Pancreas (tissue), 10 donors: Measurements from ENCODE around the gene BFSP2. TPM values are rescaled to one million over a fixed set of nuclear protein-coding genes. Genes with fewer than 3 reads are reported as not detected.

Experiments
- ATAC-seq, 4 donors: fragments of 200-7000 bp; cut with Tn5 transposase; one replicate each; pipeline versions ENCODE4 v1.8.0 to v1.9.1; 2020; ENCODE audit warnings: mild to moderate bottlenecking in 4 of 4, moderate library complexity in 4 of 4
- DNase-seq, 6 donors: peaks; one replicate each; pipeline ENCODE4 v3.0.0-alpha.2; 2020
- FAIRE-seq: peaks from 2 replicates; lab custom pipeline; 2012; peaks lifted over from hg19 to GRCh38; lab: Jason Lieb, UNC
- H3K27ac ChIP-seq, 4 donors: fragments of 200-600 bp; sonication (generic); 1 replicate in 3 of 4; 2 replicates in 1 of 4; pipeline versions ENCODE4 v1.5.0 to v1.8.0; 2020
- H3K27me3 ChIP-seq, 4 donors: fragments of 200-600 bp; one replicate each; pipeline ENCODE4 v1.8.0; 2021
- H3K36me3 ChIP-seq, 3 donors: fragments of 200-600 bp; sonication (generic) in 1 of 3; one replicate each; pipeline versions ENCODE4 v1.5.0 to v1.8.0; 2020 to 2021
- H3K4me1 ChIP-seq, 3 donors: fragments of 200-600 bp; one replicate each; pipeline ENCODE4 v1.8.0; 2021
- H3K4me3 ChIP-seq, 4 donors: fragments of 200-600 bp; sonication (generic) in 2 of 4; one replicate each; pipeline versions ENCODE4 v1.5.0 to v1.8.0; 2020 to 2021
- H3K9me3 ChIP-seq, 4 donors: fragments of 200-600 bp; one replicate each; pipeline ENCODE4 v1.8.0; 2021
- WGBS, 2 donors: extraction: QIAGEN DNeasy Blood & Tissue Kit; methylation state at CpG; one replicate each; pipeline ENCODE4 v1.1.7; 2013; 5-methylcytosine and 5-hydroxymethylcytosine counted together
- intact Hi-C, 3 donors: fragments of 100-400 bp; cut with DNase I; formaldehyde crosslinking; loops; one replicate each; pipeline versions ENCODE4 v1.11.1 to v1.14.2; 2022
- polyA plus RNA-seq, 2 donors: library from polyadenylated mRNA; stranded (reverse); fragments of 200-250 nt; gene quantifications; one replicate each; pipeline ENCODE4 v1.2.3, GENCODE V29; 2013
- total RNA-seq, 6 donors: library from RNA; stranded (reverse); fragmentation: NEBNext Ultra II Directional in 4 of 6; extraction: Animal tissue kit (Norgen Biotek cat#: 25700) in 4 of 6; gene quantifications; one replicate each; pipeline versions ENCODE4 v1.2.1 to v1.2.4, GENCODE V29; 2021 to 2023
- TF ChIP-seq, protein P1 (sequence below), 4 donors: fragments of 200-600 bp; sonication (generic) in 3 of 4; IDR thresholded peaks; one replicate each; pipeline versions ENCODE4 v1.5.0 to v1.8.0; 2021; ENCODE audit warnings: antibody characterized with exemption in 4 of 4
- donor health status: healthy with polysubstance abuse.
- donor health status: DM: no; HTN: no; CAD: no; lungs with moderate emphysema.
- donor health status: DM: no; HTN: no; CAD: no.
- donor health status: control.
- donor health status: control.
- donor health status: Bipolar disorder and iron deficiency.
- donor health status: DM: yes; HTN: yes; CAD: no.
- donor health status: DM: no; HTN: no; CAD: no.
- donor health status: DM: no; HTN: no; CAD: no.
- donor health status: DM: yes; HTN: yes; CAD: no.

The BFSP2 gene
- total and polyA plus RNA-seq, 8 donors: not detected

DNA sequence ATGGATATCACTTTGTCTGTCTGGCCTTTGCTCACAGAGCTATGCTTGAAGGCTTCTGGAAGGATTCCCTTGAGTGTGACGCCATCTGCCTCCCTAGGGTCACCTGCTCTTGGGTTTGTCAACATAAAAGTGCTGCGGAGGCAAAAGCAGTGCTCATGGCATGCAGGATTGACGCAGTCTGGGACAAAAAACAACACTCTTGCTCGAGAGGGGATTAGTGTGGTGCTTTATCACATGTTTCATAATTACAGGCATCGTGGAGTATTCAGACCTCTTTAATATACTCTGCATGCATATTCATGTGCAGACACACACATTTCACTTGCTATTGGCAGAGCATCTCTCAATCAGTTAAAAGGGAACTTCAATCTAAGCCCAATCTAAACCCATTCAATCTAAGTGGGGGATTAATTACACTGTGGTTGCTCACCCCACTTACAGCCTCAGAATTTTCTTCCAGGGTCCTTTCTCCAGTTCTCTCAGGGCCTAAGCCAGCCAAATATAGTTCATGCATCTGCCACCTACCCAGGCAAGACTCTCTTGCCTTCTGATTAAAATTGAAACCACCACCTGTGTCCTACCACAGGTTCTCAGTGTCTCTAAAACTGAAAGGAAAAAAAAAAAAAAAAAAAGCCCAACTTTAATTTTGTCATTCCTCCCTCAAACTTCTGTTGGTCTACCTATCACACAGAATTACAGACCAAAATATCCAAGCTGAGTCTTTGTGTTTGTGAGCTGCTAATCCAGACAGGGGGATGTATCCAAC, 75.6 kb downstream of the BFSP2 start:
- WGBS, 2 donors: 82 to 87% methylated on average over 5 of the region's 5 CpGs
- no peak for DNase-seq
- Histone ChIP-seq H3K27me3 (no peaks in the 10 kb centered on the region), H3K4me1 (peaks cover 0 to 5% (median 0%) of the 10 kb centered on the region in 3 donors), H3K4me3 (no peak overlapping the region), H3K9me3 (no peaks in the 10 kb centered on the region), H3K36me3 (no peaks in the 10 kb centered on the region), H3K27ac (no peak overlapping the region)
- intact Hi-C loops: no loop called here
- TF ChIP-seq, protein P1, sequence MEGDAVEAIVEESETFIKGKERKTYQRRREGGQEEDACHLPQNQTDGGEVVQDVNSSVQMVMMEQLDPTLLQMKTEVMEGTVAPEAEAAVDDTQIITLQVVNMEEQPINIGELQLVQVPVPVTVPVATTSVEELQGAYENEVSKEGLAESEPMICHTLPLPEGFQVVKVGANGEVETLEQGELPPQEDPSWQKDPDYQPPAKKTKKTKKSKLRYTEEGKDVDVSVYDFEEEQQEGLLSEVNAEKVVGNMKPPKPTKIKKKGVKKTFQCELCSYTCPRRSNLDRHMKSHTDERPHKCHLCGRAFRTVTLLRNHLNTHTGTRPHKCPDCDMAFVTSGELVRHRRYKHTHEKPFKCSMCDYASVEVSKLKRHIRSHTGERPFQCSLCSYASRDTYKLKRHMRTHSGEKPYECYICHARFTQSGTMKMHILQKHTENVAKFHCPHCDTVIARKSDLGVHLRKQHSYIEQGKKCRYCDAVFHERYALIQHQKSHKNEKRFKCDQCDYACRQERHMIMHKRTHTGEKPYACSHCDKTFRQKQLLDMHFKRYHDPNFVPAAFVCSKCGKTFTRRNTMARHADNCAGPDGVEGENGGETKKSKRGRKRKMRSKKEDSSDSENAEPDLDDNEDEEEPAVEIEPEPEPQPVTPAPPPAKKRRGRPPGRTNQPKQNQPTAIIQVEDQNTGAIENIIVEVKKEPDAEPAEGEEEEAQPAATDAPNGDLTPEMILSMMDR (IDR thresholded peaks at IDR 0.05): no peak
- peak in 2 of 4 donors; percentile 37 to 50 for ATAC-seq
- no peak for FAIRE-seq

GRCh38 chr3:133476971-133477375, 77.1 kb downstream of the BFSP2 start:
- Histone ChIP-seq H3K27ac (peak overlapping the region in 1 of 4 donors; percentile 18), H3K9me3 (no peaks in the 10 kb centered on the region), H3K36me3 (no peaks in the 10 kb centered on the region), H3K4me1 (peaks cover 0 to 5% (median 0%) of the 10 kb centered on the region in 3 donors), H3K27me3 (no peaks in the 10 kb centered on the region), H3K4me3 (no peak overlapping the region)
- DNase-seq (no peak), ATAC-seq (peak in 3 of 4 donors; percentile 9 to 28 (median 11)), FAIRE-seq (no peak)
- TF ChIP-seq, protein P1 (IDR thresholded peaks at IDR 0.05): no peak
- intact Hi-C loops: no loop called here
- WGBS, 2 donors: 55% methylated on average over 6 of the region's 6 CpGs

- no peaks in the 10 kb centered on the region for H3K36me3 ChIP-seq
- no peak overlapping the region for H3K4me3 ChIP-seq
- ATAC-seq (no peak), FAIRE-seq (no peak), DNase-seq (no peak)
- TF ChIP-seq, protein P1 (IDR thresholded peaks at IDR 0.05): no peak
- no peaks in the 10 kb centered on the region for H3K9me3 ChIP-seq
- intact Hi-C loops: no loop called here
- H3K4me1 ChIP-seq: peaks cover 0 to 5% (median 0%) of the 10 kb centered on the region in 3 donors
- peak overlapping the region in 1 of 4 donors; percentile 18 for H3K27ac ChIP-seq
- H3K27me3 ChIP-seq: no peaks in the 10 kb centered on the region
These were observed 77.6 kb downstream of the BFSP2 start for GRCh38 chr3:133477487-133477886.

DNA sequence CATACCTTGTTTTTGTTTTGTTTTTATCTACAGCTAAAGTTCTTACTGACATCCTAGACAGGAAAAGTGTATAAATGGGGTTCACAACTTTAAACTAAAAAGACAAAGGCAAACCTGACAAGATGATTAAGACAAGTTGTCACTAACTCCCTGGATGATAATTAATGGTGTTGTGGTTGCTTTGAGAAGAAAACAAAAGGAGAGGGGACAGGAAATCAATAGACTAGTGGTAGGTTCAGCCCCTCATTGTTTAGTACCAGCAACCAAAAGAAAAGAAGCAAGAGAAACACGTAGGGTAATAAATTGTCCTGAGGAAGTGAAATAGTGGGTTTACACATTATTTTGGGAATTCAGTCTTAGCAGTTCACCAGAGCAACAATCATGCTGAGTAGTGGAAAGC, 78.8 kb downstream of the BFSP2 start:
- Histone ChIP-seq H3K36me3 (no peaks in the 10 kb centered on the region), H3K4me3 (no peak overlapping the region), H3K27me3 (no peaks in the 10 kb centered on the region), H3K4me1 (peaks cover 0 to 5% (median 0%) of the 10 kb centered on the region in 3 donors), H3K9me3 (no peaks in the 10 kb centered on the region), H3K27ac (no peak overlapping the region)
- intact Hi-C loops: no loop called here
- DNase-seq (no peak), ATAC-seq (no peak), FAIRE-seq (no peak)
- TF ChIP-seq, protein P1 (IDR thresholded peaks at IDR 0.05): no peak
- WGBS, 2 donors: 62 to 71% methylated on average over 1 of the region's 1 CpG

- peaks cover 0 to 5% (median 0%) of the 10 kb centered on the region in 3 donors for H3K4me1 ChIP-seq
- H3K4me3 ChIP-seq: no peak overlapping the region
- H3K9me3 ChIP-seq: no peaks in the 10 kb centered on the region
- H3K27me3 ChIP-seq: no peaks in the 10 kb centered on the region
- no peaks in the 10 kb centered on the region for H3K36me3 ChIP-seq
- intact Hi-C loops: no loop called here
- no peak for DNase-seq
- TF ChIP-seq, protein P1 (IDR thresholded peaks at IDR 0.05): no peak
- H3K27ac ChIP-seq: peak overlapping the region in 2 of 4 donors; percentile 63
- no peak for ATAC-seq
- no peak for FAIRE-seq
- 88 to 90% methylated on average over 2 of the region's 2 CpGs for WGBS, 2 donors
These were observed 79.5 kb downstream of the BFSP2 start for GRCh38 chr3:133479401-133479800.
